SK-N-SH treated with all-trans-retinoic acid at 6 μM for 48 hours (cell line): ENCODE measurements around the gene MORF4L1.
"Not testable (repeated sequence)": the region's sequence is repeated elsewhere in the genome, so short reads cannot be mapped to it uniquely, and the experiment has no call there.

Source experiments
- ATAC-seq: fragments of 200-7000 bp; cut with Tn5 transposase; 3 replicates; pipeline ENCODE4 v1.9.1; 2020; ENCODE audit warnings: mild to moderate bottlenecking, moderate library complexity
- ARNTL ChIP-seq: fragments of 450-650 bp; formaldehyde crosslinking; IDR thresholded peaks from 2 replicates; pipeline ENCODE4 v1.5.0; 2020; ENCODE audit warnings: low read depth, mild to moderate bottlenecking, moderate library complexity, borderline replicate concordance
- BACH2 ChIP-seq: fragments of 250-450 bp; sonication (Bioruptor Pico); IDR thresholded peaks from 2 replicates; pipeline ENCODE4 v1.9.0; 2021; ENCODE audit warnings: mild to moderate bottlenecking, borderline replicate concordance
- CREB5 ChIP-seq: fragments of 250-450 bp; sonication (Bioruptor Pico); IDR thresholded peaks from 2 replicates; pipeline ENCODE4 v1.5.1; 2020; ENCODE audit warnings: low read depth, mild to moderate bottlenecking, moderate library complexity
- CSDC2 ChIP-seq: fragments of 250-450 bp; sonication (Bioruptor Pico); IDR thresholded peaks from 2 replicates; pipeline ENCODE4 v1.5.0; 2020; ENCODE audit warnings: mild to moderate bottlenecking, moderate library complexity
- CSRNP3 ChIP-seq: fragments of 250-450 bp; sonication (Bioruptor Pico); IDR thresholded peaks from 2 replicates; pipeline ENCODE4 v1.5.1; 2021; ENCODE audit warnings: mild to moderate bottlenecking, moderate library complexity
- ESRRG ChIP-seq: fragments of 250-450 bp; sonication (Bioruptor Pico); IDR thresholded peaks from 2 replicates; pipeline ENCODE4 v1.6.1; 2021; ENCODE audit warnings: mild to moderate bottlenecking
- GLIS3 ChIP-seq: fragments of 250-450 bp; sonication (Bioruptor Pico); IDR thresholded peaks from 2 replicates; pipeline ENCODE4 v1.5.0; 2020; ENCODE audit warnings: mild to moderate bottlenecking, moderate library complexity
- ISL1 ChIP-seq: fragments of 250-450 bp; sonication (Bioruptor Pico); IDR thresholded peaks from 2 replicates; pipeline ENCODE4 v2.1.2; 2022; ENCODE audit warnings: mild to moderate bottlenecking, moderate library complexity
- OSR1 ChIP-seq: fragments of 250-450 bp; sonication (Bioruptor Pico); IDR thresholded peaks from 2 replicates; pipeline ENCODE4 v1.8.0; 2022; ENCODE audit warnings: moderate library complexity, mild to moderate bottlenecking, inconsistent platforms
- PATZ1 ChIP-seq: fragments of 250-450 bp; sonication (Bioruptor Pico); IDR thresholded peaks from 2 replicates; pipeline ENCODE4 v1.8.0; 2020; ENCODE audit warnings: mild to moderate bottlenecking, moderate library complexity, borderline replicate concordance
- POU6F1 ChIP-seq: fragments of 250-450 bp; sonication (Bioruptor Pico); IDR thresholded peaks from 2 replicates; pipeline ENCODE4 v1.8.0; 2021; ENCODE audit warnings: low read depth, mild to moderate bottlenecking, moderate library complexity, borderline replicate concordance
- PPARA ChIP-seq: fragments of 250-450 bp; sonication (Bioruptor Pico); IDR thresholded peaks from 2 replicates; pipeline ENCODE4 v1.5.0; 2020; ENCODE audit warnings: mild to moderate bottlenecking, borderline replicate concordance
- RARB ChIP-seq: fragments of 250-450 bp; sonication (Bioruptor Pico); IDR thresholded peaks from 2 replicates; pipeline ENCODE4 v1.8.0; 2021; ENCODE audit warnings: mild to moderate bottlenecking, moderate library complexity
- TCF4 ChIP-seq: fragments of 250-450 bp; sonication (Bioruptor Pico); IDR thresholded peaks from 2 replicates; pipeline ENCODE4 v1.8.0; 2021; ENCODE audit warnings: mild to moderate bottlenecking, moderate library complexity, borderline replicate concordance
- TOX ChIP-seq: fragments of 250-450 bp; sonication (Bioruptor Pico); IDR thresholded peaks from 2 replicates; pipeline ENCODE4 v1.8.0; 2021; ENCODE audit warnings: mild to moderate bottlenecking, moderate library complexity, borderline replicate concordance
- TSHZ2 ChIP-seq: fragments of 250-450 bp; sonication (Bioruptor Pico); IDR thresholded peaks from 2 replicates; pipeline ENCODE4 v1.5.0; 2020; ENCODE audit warnings: mild to moderate bottlenecking, moderate library complexity
- ZC3H10 ChIP-seq: fragments of 250-450 bp; sonication (Bioruptor Pico); IDR thresholded peaks from 2 replicates; pipeline ENCODE4 v1.5.1; 2021; ENCODE audit warnings: mild to moderate bottlenecking, moderate library complexity
- ZFP3 ChIP-seq: fragments of 250-450 bp; sonication (Bioruptor Pico); IDR thresholded peaks from 2 replicates; pipeline ENCODE4 v1.5.0; 2020; ENCODE audit warnings: mild to moderate bottlenecking, moderate library complexity
- ZFP30 ChIP-seq: fragments of 450-650 bp; formaldehyde crosslinking; IDR thresholded peaks from 2 replicates; pipeline ENCODE4 v1.5.0; 2022; ENCODE audit warnings: mild to moderate bottlenecking, moderate library complexity
- ZNF565 ChIP-seq: fragments of 450-650 bp; formaldehyde crosslinking; conservative IDR thresholded peaks from 2 replicates; pipeline ENCODE4 v1.5.0; 2020; ENCODE audit warnings: low read depth, mild to moderate bottlenecking, moderate library complexity
- ZNF70 ChIP-seq: fragments of 450-650 bp; formaldehyde crosslinking; IDR thresholded peaks from 2 replicates; pipeline ENCODE4 v1.5.0; 2020; ENCODE audit warnings: mild to moderate bottlenecking, moderate library complexity
- ZNF8 ChIP-seq: fragments of 450-650 bp; formaldehyde crosslinking; IDR thresholded peaks from 2 replicates; pipeline ENCODE4 v1.5.0; 2020; ENCODE audit warnings: mild to moderate bottlenecking, moderate library complexity

The MORF4L1 gene

GRCh38 chr15:78838489-78838888, 34.2 kb upstream of the MORF4L1 start:
- no peak for ATAC-seq
- no peak for TF ChIP-seq BACH2 (CRISPR knock-in tag)
- TF ChIP-seq ZFP3 (CRISPR knock-in tag): no peak
- TF ChIP-seq PPARA (CRISPR knock-in tag): no peak
- no peak for TF ChIP-seq RARB (CRISPR knock-in tag)
- TF ChIP-seq TOX: no peak
- no peak for TF ChIP-seq ZNF565 (CRISPR knock-in tag)
- no peak for TF ChIP-seq CSDC2 (CRISPR knock-in tag)
- TF ChIP-seq ARNTL (CRISPR knock-in tag): no peak
- TF ChIP-seq TCF4 (CRISPR knock-in tag): no peak
- TF ChIP-seq ZFP30: no peak

- ATAC-seq: not testable (repeated sequence)
Observed at GRCh38 chr15:78839151-78839550, 33.5 kb upstream of the MORF4L1 start.

- ATAC-seq: peak; percentile 35; the same call in 2 of the 3 replicates
- TF ChIP-seq ZFP3 (CRISPR knock-in tag): no peak
- TF ChIP-seq CREB5 (CRISPR knock-in tag): no peak
- TF ChIP-seq BACH2 (CRISPR knock-in tag): no peak
- TF ChIP-seq ZC3H10: no peak
- no peak for TF ChIP-seq ARNTL (CRISPR knock-in tag)
- no peak for TF ChIP-seq TOX
- TF ChIP-seq TSHZ2: no peak
- no peak for TF ChIP-seq CSDC2 (CRISPR knock-in tag)
Observed at GRCh38 chr15:78840661-78841375, 31.9 kb upstream of the MORF4L1 start.

GRCh38 chr15:78841376-78841706, 31.3 kb upstream of the MORF4L1 start:
- TF ChIP-seq ISL1 (no peak), PATZ1 (CRISPR knock-in tag) (no peak), ZNF70 (no peak), OSR1 (CRISPR knock-in tag) (no peak), ZNF8 (no peak), CSRNP3 (CRISPR knock-in tag) (no peak), GLIS3 (CRISPR knock-in tag) (no peak), ARNTL (CRISPR knock-in tag) (no peak), ESRRG (no peak), ZC3H10 (no peak), PPARA (CRISPR knock-in tag) (no peak), TOX (no peak), ZFP30 (no peak), TCF4 (CRISPR knock-in tag) (no peak), POU6F1 (CRISPR knock-in tag) (no peak), ZNF565 (CRISPR knock-in tag) (no peak), TSHZ2 (no peak)
- no peak for ATAC-seq
